GM19468 (cell line): ENCODE results near the gene ABT1.

ENCODE experiments used
- ATAC-seq: cut with Tn5 transposase; IDR thresholded peaks from one replicate; pipeline ENCODE4 v1.9.1; 2021; ENCODE audit warnings: mild to moderate bottlenecking, moderate library complexity, moderate number of reproducible peaks; ENCODE audit not compliant: unreplicated experiment; ENCODE audit errors: extremely low read depth

Gene ABT1

GRCh38 chr6:26600759-26601158 lies 4.0 kb downstream of the ABT1 start:
- ATAC-seq, result no peak

- no peak for ATAC-seq
Observed at GRCh38 chr6:26602262-26602661, 5.5 kb downstream of the ABT1 start.

- ATAC-seq, result no peak
Observed at GRCh38 chr6:26604026-26604425, 7.3 kb downstream of the ABT1 start.

- ATAC-seq, result no peak
Observed at GRCh38 chr6:26604797-26605196, 8.0 kb downstream of the ABT1 start.

GRCh38 chr6:26607434-26608230 lies 10.9 kb downstream of the ABT1 start:
- no peak for ATAC-seq

GRCh38 chr6:26609463-26609862 lies 12.7 kb downstream of the ABT1 start:
- no peak for ATAC-seq

GRCh38 chr6:26611599-26611998 lies 14.8 kb downstream of the ABT1 start:
- ATAC-seq, result no peak

- ATAC-seq, result no peak
Observed at GRCh38 chr6:26613201-26613600, 16.4 kb downstream of the ABT1 start.

- no peak for ATAC-seq
Observed at GRCh38 chr6:26613689-26614683, 17.2 kb downstream of the ABT1 start.

- ATAC-seq, result no peak
Observed at GRCh38 chr6:26623339-26623859, 26.6 kb downstream of the ABT1 start.

- ATAC-seq, result no peak
Observed at GRCh38 chr6:26624557-26624956, 27.8 kb downstream of the ABT1 start.

GRCh38 chr6:26627843-26628242 lies 31.1 kb downstream of the ABT1 start:
- no peak for ATAC-seq

GRCh38 chr6:26629359-26629758 lies 32.6 kb downstream of the ABT1 start:
- ATAC-seq, result no peak

GRCh38 chr6:26640806-26641205 lies 44.1 kb downstream of the ABT1 start:
- no peak for ATAC-seq

GRCh38 chr6:26646074-26646473 lies 49.3 kb downstream of the ABT1 start:
- ATAC-seq, result no peak
